HG03196 (cell line): ENCODE measurements around the gene SMIM38.
"Not testable (repeated sequence)": the region's sequence is repeated elsewhere in the genome, so short reads cannot be mapped to it uniquely, and the experiment has no call there.

ENCODE experiments used
- ATAC-seq: cut with Tn5 transposase; IDR thresholded peaks from one replicate; pipeline ENCODE4 v1.9.1; 2021; ENCODE audit not compliant: unreplicated experiment

SMIM38 gene

GRCh38 chr11:69121621-69122325, 34.0 kb upstream of the SMIM38 start:
- ATAC-seq = no peak

GRCh38 chr11:69122326-69122629, 33.5 kb upstream of the SMIM38 start:
- no peak for ATAC-seq

GRCh38 chr11:69122630-69123431, 32.9 kb upstream of the SMIM38 start:
- ATAC-seq = no peak

GRCh38 chr11:69123593-69124545, 31.9 kb upstream of the SMIM38 start:
- ATAC-seq = no peak

- ATAC-seq = no peak
Observed at GRCh38 chr11:69125861-69126260, 29.9 kb upstream of the SMIM38 start.

- no peak for ATAC-seq
Observed at GRCh38 chr11:69126286-69126685, 29.4 kb upstream of the SMIM38 start.

- ATAC-seq = no peak
Observed at GRCh38 chr11:69127081-69127850, 28.5 kb upstream of the SMIM38 start.

- no peak for ATAC-seq
Observed at GRCh38 chr11:69127884-69128283, 27.9 kb upstream of the SMIM38 start.

- no peak for ATAC-seq
Observed at GRCh38 chr11:69129053-69129452, 26.7 kb upstream of the SMIM38 start.

- ATAC-seq = no peak
Observed at GRCh38 chr11:69129647-69130046, 26.1 kb upstream of the SMIM38 start.

- no peak for ATAC-seq
Observed at GRCh38 chr11:69130654-69131053, 25.1 kb upstream of the SMIM38 start.

- no peak for ATAC-seq
Observed at GRCh38 chr11:69131121-69131566, 24.6 kb upstream of the SMIM38 start.

GRCh38 chr11:69131644-69132300, 24.0 kb upstream of the SMIM38 start:
- no peak for ATAC-seq

- ATAC-seq = no peak
Observed at GRCh38 chr11:69132301-69132670, 23.4 kb upstream of the SMIM38 start.

- no peak for ATAC-seq
Observed at GRCh38 chr11:69133251-69133650, 22.5 kb upstream of the SMIM38 start.

GRCh38 chr11:69134182-69134581, 21.6 kb upstream of the SMIM38 start:
- ATAC-seq = not testable (repeated sequence)

- no peak for ATAC-seq
Observed at GRCh38 chr11:69134957-69135356, 20.8 kb upstream of the SMIM38 start.

- ATAC-seq = no peak
Observed at GRCh38 chr11:69135420-69136363, 20.0 kb upstream of the SMIM38 start.

- no peak for ATAC-seq
Observed at GRCh38 chr11:69136471-69136870, 19.3 kb upstream of the SMIM38 start.
